HG03442 (cell line): ENCODE data around the gene APCDD1.
A peak's percentile ranks its signal among the peaks of the same experiment; 100 is the strongest.
"Not testable (repeated sequence)": the region's sequence is repeated elsewhere in the genome, so short reads cannot be mapped to it uniquely, and the experiment has no call there.

Experiments used
- ATAC-seq: cut with Tn5 transposase; IDR thresholded peaks from one replicate; pipeline ENCODE4 v1.9.1; 2021; ENCODE audit warnings: mild to moderate bottlenecking, moderate library complexity; ENCODE audit not compliant: unreplicated experiment

APCDD1 gene

DNA sequence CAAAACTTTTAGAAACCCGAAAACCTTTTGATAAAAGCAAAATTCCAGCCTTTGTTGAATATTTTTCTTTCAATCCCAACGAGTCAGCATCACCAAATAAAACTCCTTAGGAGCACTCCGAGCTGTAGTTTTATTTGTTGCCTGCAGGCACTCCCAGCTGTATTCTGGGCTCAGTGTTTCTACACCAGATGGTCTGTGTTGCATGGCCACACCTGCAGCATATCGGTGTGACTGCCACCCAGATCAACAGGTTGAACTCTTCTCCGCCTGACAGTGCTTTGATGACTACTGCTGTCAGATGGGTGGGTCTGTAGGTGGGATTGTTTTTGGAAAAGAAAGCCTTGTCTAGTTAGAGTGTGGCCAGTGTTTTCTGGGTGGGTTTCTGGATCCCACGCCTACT is 32.7 kb downstream of the APCDD1 start:
- ATAC-seq = no peak

DNA sequence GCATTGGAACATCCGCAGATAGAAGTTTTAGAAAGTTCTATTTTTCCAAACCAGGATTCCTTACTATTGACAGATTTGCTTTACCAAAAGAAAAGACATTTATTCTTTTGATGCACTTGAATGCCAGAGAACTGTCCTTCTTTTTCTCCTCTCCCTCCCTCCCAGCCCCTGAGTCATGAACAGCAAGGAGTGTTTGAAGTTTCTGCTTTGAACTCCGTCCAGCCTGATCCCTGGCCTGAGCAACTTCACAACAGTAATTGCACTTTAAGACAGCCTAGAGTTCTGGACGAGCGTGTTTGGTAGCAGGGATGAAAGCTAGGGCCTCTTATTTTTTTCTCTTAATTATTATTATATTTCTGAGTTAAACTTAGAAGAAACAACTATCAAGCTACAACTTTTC is 33.6 kb downstream of the APCDD1 start:
- no peak for ATAC-seq

DNA sequence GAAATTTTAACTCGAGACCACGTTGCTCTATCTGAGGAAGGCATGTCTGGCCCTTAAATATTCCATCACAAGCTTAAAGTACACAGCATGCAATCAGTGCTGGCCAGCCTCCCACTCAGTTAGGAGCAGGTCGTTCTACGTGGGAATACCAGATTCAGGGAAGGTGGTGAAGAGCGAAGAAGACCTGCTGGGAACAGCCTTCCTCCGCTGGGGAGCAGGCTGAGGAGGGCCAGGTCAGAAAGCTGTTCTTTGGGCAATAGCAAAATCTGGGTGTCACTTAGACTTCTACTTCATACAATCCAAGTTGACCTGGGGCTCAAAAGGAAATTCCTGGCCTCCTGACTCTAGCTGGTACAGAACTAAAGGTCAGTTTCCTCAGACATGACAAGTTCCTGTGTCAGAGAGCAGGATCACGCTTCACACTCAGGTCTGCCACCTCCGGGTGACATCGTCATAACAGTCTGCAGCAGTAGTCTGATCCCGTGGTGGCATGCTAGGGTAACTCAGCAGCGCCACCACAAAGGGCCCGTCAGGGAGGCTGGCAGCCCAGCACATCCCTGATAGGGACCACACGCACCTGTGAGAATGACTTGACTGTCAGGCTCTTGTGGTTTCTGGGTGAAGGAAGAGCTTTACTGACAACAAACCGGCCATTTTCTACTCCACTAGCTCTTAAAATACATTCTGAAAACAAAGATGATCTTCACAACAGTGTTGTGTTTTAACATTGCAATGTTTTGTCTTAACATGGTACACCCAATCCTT is 36.1 kb downstream of the APCDD1 start:
- peak; percentile 92 for ATAC-seq

DNA sequence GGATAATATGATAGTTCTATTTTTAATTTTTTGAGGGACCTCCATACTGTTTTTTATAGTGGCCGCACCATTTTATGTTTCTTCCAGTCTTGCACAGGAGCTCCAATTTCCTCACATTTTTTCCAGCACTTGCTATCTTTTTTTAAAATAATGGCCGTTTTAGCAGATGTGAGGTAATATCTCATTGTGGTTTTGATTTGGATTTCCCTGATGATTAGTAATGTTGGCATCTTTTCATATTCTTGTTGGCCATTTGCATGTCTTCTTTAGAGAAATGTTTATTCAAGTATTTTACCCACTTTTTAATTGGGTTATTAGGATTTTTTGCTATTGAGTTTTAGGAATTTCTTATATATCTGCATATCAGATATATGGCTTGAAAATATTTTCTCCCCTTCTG is 41.5 kb downstream of the APCDD1 start:
- ATAC-seq = no peak

DNA sequence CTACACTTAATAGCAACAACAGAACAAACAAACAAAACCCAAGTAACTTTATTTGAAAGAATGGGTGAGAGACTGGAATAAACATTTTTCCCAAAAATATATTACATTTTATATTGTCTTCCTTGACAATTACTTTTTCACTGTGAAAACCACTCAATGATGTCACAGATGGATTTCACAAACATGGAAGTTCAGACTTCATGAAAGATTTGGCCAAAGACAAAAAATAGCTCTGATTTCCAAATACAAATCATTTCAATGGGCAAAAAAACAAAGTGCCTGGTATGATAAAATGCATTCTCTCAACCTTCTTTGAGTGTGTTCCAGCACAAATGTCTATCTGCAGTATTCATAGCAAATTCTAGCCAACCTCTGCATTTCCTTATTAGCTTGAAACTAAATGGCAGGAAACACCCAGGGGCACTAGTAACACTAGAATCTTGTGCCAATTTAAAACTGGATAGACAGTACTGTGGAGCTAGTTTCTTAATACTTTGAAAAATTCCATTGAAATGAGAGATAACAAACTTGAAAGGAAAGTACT is 42.8 kb downstream of the APCDD1 start:
- ATAC-seq = no peak

DNA sequence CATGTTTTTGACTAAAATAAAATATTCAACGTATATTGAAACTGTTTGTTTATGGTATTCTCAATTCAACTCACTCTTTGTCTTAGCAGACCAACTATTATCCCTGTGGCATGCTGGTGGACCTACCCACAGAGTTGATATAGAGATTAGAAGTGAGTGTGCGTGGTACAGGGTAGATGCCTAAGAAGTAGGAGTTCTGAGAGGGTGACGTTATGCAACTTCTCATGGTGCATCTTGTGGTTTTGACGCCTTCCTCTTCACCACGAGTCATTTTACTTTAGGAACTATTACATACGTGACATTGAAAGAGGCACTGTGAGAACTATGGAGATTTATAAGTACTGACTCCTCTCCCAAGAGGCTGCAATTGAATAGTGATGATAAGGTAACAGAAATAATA is 44.8 kb downstream of the APCDD1 start:
- ATAC-seq = no peak

DNA sequence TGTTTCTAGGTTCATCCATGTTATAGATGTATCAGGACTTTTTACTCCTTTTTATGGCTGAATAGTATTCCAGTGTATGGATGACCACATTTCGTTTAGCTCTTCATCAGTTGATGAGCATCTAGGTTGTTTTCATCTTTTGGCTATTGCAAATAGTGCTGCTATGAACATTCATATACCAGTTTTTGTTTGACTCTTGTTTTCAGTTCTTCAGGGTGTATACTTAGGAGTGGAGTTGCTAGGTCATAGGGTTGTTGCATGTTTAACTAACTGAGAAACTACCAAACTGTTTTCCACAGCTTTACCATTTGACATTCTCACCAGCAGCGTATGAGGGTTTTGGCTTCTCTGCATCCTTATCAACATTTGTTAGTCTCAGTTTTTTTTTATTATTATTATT is 45.6 kb downstream of the APCDD1 start:
- ATAC-seq = no peak

DNA sequence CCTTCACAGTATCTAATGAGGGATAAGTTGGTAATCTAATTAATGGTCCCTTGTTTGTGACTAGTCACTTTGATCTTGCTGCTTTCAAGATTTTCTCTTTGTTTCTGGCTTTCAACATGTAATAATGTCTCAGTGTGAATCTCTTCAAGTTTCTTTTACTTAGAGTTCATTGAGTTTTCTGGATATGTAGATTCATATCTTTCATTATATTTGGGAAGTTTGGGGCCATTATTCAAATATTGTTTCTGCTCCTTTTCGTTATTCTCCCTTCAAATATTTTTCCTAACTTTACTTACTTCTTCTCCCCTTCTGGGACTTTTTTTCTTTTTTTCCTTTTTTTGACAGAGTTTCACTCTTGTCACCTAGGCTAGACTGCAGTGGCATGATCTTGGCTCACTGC is 50.3 kb downstream of the APCDD1 start:
- ATAC-seq = no peak

DNA sequence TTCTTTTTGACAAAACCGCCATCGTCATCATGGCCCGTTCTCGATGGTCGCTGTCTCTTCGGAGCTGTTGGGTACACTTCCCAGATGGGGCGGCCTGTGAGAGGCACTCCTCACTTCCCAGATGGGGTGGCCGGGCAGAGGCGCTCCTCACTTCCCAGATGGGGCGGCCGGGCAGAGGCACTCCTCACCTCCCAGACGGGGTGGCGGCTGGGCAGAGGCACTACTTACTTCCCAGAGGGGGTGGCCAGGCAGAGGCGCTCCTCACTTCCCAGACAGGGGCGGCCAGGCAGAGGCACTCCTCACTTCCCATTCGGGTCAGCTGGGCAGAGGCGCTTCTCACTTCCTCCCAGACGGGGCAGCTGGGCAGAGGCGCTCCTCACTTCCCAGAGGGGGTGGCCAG is 51.5 kb downstream of the APCDD1 start:
- ATAC-seq = not testable (repeated sequence)

DNA sequence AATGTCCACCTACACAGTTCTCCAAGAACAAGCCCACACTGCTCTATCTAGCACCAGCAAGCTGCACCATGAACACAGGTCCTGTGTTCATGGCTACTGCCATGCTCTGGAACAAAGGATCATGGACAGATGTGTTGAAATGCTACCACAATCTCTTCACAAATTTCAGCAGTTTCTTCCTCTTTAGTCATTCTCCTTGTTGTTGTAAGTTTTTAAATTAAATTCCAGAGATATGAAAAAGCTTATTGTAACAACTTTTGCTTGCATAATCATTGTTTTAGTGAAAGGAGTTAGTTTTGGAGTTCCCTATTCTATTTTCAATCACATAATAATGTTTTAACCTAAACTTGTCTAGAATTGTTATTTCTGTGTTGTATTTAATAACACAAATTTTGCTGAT is 54.2 kb downstream of the APCDD1 start:
- ATAC-seq = no peak

DNA sequence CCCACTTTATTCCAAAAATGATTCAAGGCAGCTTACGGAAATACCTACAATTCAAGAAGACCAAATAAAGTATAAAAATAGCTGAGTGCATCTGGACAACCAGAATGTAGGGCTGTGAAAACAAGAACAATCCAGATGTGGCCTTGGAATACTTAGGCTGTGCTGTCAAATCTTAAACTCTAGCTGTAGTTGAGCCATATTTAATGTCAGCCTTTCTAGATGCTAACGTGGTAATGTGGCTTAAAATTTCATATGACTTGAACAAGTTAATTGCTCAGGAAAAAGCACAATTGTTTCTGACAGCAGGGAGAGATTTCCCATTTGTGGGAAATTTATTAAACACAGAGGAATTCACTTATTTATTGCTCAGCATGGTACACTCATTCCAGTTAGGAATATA is 56.8 kb downstream of the APCDD1 start:
- no peak for ATAC-seq

DNA sequence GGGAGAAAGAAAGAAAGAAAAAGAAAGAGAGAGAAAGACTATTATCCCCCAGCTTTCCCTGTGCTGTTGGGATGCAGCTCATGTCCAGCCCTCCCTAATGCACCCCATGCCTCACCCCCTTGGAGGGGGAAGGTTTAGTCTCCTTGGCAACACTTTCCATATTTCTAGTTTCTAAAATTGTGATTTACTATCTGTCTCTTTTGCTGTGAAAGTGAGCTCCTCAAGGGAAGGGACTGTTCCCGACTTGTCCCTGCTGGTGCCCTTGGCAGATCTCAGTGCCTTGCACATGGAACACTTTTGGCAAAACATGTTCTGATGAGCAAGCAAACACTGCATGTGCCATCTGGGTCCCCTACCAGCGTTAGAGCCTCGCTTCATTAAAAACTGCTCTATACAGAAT is 59.6 kb downstream of the APCDD1 start:
- no peak for ATAC-seq

DNA sequence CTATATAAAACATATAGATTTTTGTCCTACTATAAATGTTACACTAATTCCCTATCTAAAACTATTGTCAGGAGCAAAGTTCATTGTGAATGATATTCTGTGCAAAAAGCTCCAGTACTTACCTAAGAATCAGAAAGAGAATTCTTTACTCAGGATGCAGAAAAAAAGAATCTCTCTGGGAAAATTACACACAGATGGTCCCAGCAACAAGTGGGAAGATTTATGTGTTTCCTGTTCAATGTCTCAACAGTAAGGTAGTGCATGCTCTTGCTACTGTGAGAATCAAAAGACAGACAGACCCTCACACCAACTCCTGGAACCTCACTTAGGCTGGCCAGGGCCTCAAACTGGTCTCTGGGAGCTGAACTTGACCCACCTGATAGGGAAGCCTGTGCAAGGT is 60.2 kb downstream of the APCDD1 start:
- no peak for ATAC-seq

DNA sequence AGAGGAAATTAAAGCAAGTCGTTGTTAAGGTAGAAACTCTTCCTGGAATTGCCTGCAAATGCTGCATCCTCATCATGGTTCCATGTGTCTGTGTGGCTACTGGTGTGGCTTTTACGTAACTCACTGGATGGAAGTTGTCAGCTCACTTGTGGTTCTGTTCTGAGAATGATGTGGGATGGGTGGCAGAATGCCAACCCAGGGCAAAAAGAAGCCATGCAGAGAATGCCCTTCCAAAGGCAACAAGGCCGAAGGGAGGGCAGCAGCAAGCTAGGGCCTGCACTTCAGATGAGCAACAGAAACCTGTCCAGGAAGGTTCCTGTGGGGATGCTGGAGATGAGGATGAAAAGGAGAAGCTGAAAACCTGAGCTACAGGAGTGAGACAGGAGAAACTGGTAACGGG is 61.0 kb downstream of the APCDD1 start:
- ATAC-seq = no peak

DNA sequence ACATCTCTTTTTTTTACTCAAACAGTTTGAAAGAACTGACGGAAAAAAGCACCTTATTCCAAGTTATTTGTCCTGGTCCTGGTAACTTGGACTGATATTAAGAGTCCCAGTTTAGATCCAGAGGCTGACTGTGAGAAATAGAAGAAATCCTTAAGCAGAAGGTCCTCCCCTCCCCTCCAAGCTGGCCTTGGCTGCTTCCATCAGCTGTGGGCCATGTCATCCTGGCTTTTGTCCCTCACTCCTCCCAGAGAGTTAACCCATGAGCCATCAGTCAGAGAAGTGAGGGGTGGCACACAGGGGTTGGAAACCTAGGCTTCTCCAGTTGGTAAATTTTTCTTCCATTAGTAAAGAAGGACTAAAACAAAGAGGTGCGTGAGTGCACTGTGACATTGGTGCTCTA is 61.6 kb downstream of the APCDD1 start:
- ATAC-seq = no peak

DNA sequence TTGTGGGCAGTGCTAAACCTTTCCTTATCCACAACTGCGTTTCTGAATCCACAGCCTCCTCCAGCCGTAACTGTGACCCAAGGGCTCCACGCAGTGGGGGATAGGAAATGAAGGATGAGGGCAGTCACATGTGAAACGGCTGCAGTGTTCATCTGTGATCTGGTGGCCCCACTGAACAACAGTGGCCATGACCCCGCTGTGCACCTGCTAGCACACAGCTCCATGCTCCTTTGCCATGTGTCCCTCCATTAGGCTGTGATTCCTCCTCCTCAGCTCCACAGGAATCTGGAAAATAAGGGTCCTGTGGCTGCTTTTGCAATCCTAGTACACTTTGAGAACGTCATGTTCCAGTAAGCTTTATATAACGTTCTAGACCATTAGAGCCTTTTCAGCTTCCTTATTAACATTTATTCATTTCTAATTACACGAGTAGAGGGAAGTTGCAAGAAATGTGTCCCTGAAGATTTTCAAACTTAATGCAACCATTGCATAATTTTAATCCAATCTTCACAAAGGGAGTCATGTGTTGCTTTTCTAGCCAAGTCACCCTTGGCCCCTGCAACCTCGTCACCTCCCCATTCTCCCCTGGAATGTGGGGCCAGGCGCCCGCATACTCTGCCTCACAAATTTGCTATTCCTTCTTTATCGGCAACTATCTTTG is 64.3 kb downstream of the APCDD1 start:
- ATAC-seq = no peak

DNA sequence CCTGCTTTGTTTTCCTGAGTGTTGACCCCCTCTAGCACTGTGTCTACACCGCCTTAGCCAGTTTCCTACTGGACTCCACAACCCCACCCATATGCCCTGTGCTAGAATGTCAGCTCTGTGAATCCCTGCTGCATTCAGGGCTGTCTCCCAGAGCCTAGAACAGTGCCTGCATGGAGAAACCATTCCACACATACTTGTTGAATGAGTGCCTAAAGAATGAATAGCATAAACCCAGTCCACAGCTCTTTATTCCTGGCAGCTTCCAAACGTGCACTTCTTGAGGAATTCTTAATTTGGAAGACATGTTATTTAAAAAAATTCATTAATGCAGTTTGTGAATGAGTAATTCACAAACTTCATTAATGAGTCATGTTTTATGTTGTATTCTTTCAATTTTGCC is 64.9 kb downstream of the APCDD1 start:
- ATAC-seq = no peak

DNA sequence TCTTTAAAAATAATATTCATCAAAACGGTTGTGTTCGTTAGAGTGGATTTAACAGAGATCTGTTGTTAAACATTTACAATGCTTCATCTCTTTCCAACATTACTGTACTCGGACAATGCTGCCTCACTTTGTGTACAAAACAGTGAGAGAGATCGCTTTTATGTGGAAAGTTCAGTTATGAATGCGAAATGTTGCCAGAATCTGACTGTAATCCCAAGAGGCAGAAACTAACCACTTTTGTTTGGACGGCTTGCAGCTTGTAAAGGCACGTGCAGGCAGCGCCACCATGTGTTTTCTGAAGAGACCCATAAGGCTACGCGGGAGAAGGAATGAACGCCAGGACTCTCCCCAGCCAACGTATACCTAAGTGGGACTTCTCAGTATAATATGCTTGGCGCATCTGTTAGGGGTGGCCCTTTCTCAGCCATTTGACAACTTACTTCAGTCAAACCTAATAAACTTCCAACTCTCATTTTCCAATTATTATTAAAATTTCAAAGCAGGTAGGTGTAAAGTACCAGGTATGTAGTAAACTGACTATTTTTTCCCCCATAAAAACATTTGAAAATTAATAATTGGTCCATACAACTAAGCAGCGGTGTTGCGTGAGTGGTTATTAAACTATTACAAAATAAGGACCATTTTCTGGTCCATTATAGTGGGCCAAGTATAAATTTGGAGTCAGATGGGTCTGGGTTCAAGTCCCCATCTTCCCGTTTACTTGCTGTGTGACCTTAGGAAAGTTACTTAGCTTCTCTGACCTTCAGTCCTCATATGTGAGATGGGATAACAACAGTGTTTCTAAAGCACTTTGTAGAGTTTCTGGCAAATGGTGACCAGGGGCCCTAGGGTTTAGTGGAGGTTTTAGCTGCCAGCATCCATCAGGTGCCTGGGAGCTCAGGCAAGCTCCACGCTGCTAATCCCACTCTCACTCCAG is 65.8 kb downstream of the APCDD1 start:
- ATAC-seq = peak; percentile 66

DNA sequence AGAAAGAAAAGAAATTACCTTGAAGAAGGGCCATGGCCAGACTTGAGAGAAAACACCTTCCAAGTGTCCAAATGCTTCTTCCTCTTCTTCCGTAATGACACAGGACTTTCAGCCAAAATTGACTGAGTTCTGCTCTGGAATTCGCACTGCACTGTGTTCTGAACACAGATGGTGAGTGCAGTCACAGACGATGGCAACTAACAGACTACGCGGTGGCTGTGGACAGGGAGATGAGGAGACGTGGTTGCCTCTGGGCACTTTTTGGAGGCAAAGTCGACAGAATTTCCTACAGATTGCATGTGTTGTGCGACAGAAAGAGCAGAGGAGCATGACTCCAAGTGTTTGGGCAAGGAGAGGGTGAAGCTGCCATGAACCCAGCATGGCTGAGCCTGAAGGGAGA is 67.1 kb downstream of the APCDD1 start:
- ATAC-seq = no peak

DNA sequence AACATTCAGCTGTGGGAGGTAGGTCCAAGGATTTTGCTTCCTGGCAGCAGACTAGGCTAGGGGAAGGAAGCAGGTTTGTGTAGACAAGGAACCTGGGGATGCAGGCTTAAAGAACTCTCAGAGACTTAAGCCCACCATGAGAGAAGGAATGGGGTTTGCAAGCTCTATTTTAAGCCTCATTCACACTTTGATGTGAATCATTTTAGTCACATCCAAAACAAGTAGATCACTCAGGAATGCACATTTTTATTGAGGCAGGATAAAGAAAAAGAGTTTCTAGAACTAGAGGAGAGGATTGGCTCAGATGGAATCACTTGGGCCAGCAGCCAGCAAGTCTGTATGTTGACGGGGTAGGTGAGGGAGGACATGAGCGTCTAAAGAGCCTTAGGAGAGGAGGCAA is 68.1 kb downstream of the APCDD1 start:
- no peak for ATAC-seq

DNA sequence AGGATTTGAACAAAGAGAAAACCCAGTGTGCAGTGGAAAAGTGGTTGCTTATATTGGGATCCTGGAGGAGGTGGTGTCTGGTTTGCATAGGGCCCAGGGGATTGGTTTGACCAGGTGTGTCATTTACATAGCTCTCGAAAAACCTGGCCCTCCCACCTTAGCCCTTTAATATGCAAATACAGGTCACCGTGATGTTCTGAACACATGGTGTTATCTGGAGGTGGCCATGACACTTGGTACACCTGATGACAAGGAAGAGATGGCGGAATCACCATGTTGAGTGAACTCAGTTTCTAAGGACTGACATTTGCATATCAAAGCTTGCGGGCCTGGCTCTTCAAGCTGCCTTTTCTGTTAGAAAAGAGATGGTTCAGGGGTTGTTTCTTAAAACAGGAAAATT is 69.1 kb downstream of the APCDD1 start:
- ATAC-seq = no peak
